22Rv1 (cell line): ENCODE results near the gene BCCIP.

Experiments
- CTCF ChIP-seq: fragments of 450-650 bp; IDR thresholded peaks from 2 replicates; pipeline ENCODE4 v1.5.1; 2017; ENCODE audit warnings: mild to moderate bottlenecking
- ZFX ChIP-seq: fragments of 450-650 bp; IDR thresholded peaks from 2 replicates; pipeline ENCODE4 v1.6.1; 2017; ENCODE audit warnings: antibody characterized with exemption, borderline replicate concordance

DNA sequence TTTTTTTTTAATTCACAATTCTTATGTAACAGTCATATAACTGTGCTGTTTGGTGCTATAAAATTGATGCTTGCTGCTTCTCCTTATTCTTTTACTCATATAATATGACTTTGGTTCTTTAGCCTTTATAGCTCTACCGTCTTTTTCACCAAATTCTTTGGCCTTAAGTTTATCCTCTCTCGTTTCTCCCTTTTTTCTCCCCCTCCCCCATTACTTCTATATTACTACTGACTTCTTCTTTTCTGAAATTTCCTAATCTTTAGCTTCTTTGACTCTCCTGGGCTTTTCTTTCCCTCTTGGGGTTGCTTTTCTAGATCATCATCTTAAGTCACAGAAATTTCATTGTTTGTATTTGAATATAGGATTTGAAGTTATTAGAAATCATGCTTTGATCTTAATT lies 3.8 kb downstream of the BCCIP start:
- TF ChIP-seq CTCF (no peak), ZFX (no peak)
